GM12872 (cell line): ENCODE results near the gene MUC21.

Experiments
- CTCF ChIP-seq: IDR thresholded peaks from 3 replicates; pipeline ENCODE4 v1.5.1; 2011; ENCODE audit warnings: low read depth, mild to moderate bottlenecking, low read length, moderate library complexity; ENCODE audit not compliant: insufficient read depth

MUC21 gene

GRCh38 chr6:30944051-30944450 is 39.5 kb upstream of the MUC21 start:
- TF ChIP-seq CTCF: no peak

GRCh38 chr6:30945281-30945680 is 38.2 kb upstream of the MUC21 start:
- TF ChIP-seq CTCF: no peak

GRCh38 chr6:30947231-30947630 is 36.3 kb upstream of the MUC21 start:
- no peak for TF ChIP-seq CTCF

- TF ChIP-seq CTCF: no peak
Measured at GRCh38 chr6:30948811-30949210, 34.7 kb upstream of the MUC21 start.

- TF ChIP-seq CTCF: no peak
Measured at GRCh38 chr6:30951907-30952469, 31.5 kb upstream of the MUC21 start.

GRCh38 chr6:30954631-30955366 is 28.7 kb upstream of the MUC21 start:
- no peak for TF ChIP-seq CTCF

- TF ChIP-seq CTCF: no peak
Measured at GRCh38 chr6:30955367-30956042, 28.0 kb upstream of the MUC21 start.
